Measurements from ENCODE around the gene PRDM16.

- TF ChIP-seq POLR2A (IDR thresholded peaks at IDR 0.05; ENCODE audit: low read depth, low read length) (no peak), CEBPB (IDR thresholded peaks at IDR 0.05; ENCODE audit: low read depth, low read length) (no peak), CTCF (conservative IDR thresholded peaks at IDR 0.05; ENCODE audit: low read depth, low read length) (no peak), MXI1 (IDR thresholded peaks at IDR 0.05; ENCODE audit: borderline replicate concordance, low read depth, low read length) (no peak), RCOR1 (IDR thresholded peaks at IDR 0.05; ENCODE audit: insufficient replicate concordance, low read length) (no peak), RAD21 (IDR thresholded peaks at IDR 0.05; ENCODE audit: low read length) (no peak), BHLHE40 (IDR thresholded peaks at IDR 0.05; ENCODE audit: low read depth, low read length) (no peak), USF2 (IDR thresholded peaks at IDR 0.05; ENCODE audit: low read depth, low read length) (no peak), FOS (IDR thresholded peaks at IDR 0.05; ENCODE audit: low read depth, low read length) (no peak), NFE2L2 (IDR thresholded peaks at IDR 0.05; ENCODE audit: low read depth, low read length) (no peak), SMC3 (IDR thresholded peaks at IDR 0.05; ENCODE audit: low read depth, low read length) (no peak)
Measured at GRCh38 chr1:3178279-3178678, 109.3 kb downstream of the PRDM16 start.
